Amygdala (tissue), 56 donors: ENCODE data around the gene NACC1.

Experiments used
- DNase-seq, 56 donors: peaks; one replicate each; lab custom pipeline; 2025; lab: John Stamatoyannopoulos, UW

The NACC1 gene

DNA sequence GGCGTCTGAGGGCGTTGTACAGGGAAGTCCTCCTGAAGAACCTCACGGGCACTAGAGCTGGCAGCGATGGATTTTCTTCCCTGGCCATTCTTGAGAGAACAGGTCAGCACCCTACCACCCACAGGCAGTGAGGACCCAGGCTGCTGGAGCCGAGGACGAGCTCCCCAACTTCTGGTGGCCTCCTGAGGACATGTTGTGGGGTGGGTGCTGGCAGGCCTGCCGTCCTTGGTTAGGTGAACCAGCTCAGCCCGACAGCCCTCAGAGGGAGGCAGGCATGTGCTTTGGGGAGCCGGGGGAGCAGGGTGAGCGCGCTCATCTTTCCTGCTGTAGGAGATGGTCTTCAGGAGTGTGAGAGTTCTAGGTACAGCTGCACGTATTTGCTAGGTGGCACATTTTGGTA, 30.8 kb upstream of the NACC1 start:
- DNase-seq: no peak

GRCh38 chr19:13087795-13088537, 30.1 kb upstream of the NACC1 start:
- no peak for DNase-seq

- DNase-seq: no peak
These were observed 28.8 kb upstream of the NACC1 start for GRCh38 chr19:13089139-13089856.

DNA sequence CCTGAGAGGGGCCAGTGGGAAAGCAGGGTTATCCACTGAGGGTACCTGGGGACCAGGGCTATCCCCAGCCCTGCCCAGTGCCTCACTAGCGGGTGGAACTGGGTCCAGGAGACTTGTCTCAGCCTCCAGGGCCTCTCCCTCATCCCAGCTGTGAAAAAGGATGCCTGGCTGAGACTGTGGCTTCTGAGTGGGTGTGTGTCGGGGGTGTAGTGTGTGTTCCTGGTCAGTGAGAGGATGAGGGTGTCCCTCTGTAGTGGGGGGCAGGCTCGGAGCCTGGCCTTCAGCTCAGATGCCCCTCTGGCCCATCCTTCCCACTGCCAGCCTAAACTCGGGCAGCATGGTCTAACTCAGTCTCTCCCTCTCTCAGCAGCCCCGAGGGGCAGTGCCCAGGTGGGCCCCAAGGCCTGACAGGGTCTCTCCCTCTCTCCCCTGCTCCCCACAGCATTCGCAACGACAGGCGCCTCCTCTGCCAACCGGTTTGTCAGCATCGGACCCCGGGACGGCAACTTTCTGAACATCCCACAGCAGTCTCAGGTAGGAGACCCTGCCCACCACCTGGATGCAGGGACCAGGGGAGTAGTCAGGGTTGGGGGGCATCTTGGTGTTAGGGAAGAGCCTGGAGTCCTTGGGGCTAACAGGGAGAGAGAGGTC, 28.1 kb upstream of the NACC1 start:
- DNase-seq: no peak

DNA sequence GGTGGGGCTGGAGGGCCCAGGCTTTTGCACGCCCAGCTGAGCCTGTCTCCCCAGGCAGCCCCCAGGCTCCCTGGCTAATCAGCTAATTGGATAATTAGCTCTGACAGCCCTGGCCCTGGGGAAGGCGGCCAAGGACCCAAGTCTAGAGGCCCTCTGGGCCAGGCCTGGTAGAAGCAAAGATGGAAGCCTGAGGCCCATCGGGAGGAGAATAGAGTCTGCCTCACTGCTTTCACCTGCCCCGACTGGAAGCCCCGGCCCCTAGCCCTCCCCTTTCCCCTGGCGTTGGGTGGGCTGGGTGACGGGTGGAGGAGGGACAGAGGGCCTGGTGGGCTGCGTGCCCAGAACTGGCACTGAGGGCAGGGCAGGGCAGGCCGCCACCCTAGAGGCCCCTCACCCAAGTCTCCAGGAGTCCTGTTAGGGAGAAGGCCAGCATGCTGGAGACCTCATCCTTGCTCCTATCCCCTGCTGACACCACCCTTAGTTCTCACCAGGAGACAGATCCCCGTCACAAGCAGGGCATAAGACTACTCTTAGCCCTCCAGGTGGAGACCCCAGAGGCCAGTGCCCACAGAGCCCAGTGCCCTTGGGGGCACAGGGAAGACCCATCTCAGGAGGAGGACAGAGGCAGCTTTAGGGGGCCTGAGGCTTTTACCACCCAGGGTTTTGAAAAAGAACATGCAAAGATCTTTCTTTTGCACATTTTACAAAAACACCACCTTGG, 27.4 kb upstream of the NACC1 start:
- no peak for DNase-seq

DNA sequence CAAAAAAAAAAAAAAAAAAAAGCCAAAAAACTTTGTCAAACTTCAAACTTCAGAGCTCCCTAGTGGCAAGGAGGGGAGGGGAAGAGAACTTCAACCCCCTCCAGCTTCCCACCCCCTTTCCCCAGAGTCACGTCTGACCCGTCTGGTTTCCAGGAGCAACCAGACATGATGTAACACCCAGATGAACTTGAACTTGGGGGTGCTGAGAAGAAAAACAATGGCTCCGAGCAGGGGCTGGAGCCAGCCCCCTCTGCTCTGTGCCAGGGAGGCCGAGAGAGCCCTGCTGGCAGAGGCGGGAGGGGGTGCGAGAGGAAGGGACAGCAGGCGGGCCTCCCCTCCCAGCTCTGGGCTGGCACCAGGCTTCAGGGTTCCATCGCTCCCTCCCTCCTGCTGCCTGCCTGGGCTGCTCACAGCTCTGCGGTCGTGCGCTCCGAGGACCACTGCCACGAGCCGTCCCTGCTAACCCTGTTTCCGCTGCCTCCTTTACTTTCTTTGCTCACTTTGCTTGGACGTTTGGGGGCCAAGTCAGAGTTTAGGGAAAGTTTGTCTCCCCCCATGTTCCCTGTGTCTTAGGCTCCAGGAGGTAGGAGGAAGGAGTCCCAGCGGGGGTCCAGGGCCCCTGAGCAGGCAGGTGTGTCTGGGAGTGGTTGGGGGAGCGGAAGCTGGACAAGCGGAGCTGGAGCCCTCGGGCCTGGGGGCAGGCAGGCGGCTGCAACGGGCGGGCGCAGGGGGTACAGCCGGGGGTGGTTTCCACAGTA, 26.5 kb upstream of the NACC1 start:
- DNase-seq: peak in 50 of 56 donors; percentile 20 to 89 (median 68)

GRCh38 chr19:13092158-13092543, 25.9 kb upstream of the NACC1 start:
- DNase-seq: no peak

GRCh38 chr19:13092606-13093235, 25.3 kb upstream of the NACC1 start:
- DNase-seq: peak in 1 of 56 donors; percentile 23

DNA sequence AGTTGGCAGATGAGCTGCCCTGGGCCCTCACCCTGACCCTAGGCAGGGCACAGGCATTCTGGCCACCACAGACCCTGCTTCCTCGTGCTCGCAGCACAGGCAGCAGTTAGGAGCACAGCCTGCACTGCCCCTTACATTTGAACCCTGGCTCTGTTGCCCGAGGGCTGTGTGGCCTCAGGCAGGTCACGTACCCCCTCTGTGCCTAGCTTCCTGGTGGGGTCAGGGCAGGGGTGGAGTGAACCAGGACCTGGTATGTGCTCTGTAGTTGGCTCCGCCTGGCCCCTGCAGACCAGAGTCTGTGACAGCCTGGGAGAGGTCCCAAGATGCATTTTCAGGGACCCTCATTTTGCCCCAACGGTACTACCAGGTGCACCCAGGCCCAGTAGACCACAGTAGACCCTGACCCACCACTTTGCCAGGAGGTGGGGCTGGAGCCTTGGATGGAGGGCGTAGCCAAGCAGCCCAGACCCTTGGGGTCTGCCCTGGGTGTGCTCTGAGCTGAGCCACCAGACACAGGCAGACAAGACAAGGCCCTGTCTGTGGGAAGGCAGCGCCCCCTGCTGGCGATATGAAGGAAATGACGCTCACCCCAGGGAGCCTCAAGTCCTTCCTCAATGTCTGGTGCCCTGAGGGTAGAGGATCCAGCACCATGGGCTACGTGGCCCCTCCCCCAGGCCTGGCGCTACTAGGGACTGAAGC, 24.5 kb upstream of the NACC1 start:
- DNase-seq: peak in 54 of 56 donors; percentile 23 to 92 (median 70)

DNA sequence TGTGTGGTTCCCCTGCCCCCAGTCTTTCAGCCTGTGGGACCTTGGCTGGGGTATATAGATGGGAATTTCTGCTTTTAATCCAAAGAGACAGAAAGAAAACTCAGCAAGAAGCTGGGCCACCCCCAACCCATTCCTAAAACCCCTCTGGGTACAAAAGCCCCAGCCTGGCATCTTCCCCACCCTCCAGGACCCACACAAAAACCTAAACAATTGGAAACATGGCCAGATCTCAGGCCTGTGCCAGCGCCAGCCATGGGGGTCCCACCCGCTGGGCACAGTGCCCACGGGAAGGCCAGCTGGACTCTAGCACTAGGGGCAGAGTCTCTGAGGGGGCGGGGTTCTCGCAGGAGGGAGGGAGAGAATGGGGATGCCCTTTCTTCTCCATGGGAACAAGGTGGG, 24.0 kb upstream of the NACC1 start:
- peak in 9 of 56 donors; percentile 43 to 68 (median 52) for DNase-seq

GRCh38 chr19:13094771-13095392, 23.2 kb upstream of the NACC1 start:
- no peak for DNase-seq

DNA sequence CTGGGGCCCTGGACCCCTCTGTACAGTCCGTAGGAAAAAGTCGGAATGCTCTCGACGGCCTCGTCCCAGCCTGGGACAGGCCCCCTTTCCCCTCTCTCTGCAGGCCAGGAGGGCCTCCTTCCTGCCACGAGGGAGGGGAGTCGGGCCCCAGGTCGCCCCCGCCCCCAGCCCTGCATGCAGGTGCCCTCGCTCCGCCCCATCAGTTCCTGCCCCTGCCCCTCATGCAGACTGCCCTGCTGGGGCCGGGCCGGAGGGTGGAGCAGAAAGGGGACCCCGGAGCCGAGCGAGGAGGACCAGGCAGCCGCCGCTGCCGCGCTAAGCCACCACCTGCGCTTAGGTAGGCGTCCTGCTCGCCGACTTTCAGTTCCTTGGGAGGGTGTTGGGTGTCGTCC, 22.7 kb upstream of the NACC1 start:
- DNase-seq: no peak

DNA sequence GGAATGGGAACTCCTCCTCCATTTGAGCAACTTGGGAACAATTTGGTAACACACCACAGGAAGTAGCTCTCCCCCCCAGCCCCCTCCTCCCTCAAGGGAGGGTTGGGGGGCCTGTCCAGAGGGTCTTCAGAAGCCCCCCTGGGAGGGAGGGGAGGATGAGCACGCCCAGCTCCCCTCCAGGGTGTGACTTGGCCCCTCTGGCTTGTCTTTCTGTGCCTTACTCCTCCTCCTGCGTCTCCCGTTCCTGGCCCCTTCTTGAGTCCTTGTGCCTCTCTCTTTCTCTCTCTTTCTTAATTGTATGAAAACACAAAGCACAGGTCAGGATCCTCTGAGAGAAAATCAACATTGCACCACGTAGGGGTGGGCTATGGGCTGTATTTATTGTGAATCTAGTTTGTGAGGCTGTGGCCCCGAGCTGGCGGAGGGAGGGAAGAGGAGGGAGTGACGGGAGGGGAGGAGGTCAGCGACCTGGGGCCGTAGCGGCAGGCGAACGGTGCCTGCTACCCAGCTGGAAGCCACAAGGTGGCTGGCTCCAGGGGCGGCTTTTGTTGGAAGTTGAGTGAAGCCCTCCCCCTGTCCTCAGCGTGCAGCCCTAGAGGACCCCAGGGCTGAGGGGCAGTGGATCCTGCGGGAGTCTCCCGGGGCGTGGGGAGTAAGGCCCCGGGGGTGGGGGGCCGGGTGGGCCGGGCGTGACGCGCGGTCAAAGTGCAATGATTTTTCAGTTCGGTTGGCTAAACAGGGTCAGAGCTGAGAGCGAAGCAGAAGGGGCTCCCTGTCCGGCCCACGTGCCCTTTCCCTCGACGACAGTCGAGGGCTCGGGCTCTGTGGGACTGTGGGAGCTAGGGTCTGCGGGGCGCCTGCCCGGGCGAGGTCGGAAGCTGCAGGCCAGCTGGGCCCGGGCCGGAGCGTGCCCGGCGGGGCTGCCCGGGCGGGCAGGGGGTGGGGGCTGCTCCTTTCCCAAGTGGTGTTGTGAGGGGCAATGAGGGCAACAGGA, 21.8 kb upstream of the NACC1 start:
- DNase-seq: no peak

GRCh38 chr19:13097033-13097462, 21.0 kb upstream of the NACC1 start:
- DNase-seq: no peak

DNA sequence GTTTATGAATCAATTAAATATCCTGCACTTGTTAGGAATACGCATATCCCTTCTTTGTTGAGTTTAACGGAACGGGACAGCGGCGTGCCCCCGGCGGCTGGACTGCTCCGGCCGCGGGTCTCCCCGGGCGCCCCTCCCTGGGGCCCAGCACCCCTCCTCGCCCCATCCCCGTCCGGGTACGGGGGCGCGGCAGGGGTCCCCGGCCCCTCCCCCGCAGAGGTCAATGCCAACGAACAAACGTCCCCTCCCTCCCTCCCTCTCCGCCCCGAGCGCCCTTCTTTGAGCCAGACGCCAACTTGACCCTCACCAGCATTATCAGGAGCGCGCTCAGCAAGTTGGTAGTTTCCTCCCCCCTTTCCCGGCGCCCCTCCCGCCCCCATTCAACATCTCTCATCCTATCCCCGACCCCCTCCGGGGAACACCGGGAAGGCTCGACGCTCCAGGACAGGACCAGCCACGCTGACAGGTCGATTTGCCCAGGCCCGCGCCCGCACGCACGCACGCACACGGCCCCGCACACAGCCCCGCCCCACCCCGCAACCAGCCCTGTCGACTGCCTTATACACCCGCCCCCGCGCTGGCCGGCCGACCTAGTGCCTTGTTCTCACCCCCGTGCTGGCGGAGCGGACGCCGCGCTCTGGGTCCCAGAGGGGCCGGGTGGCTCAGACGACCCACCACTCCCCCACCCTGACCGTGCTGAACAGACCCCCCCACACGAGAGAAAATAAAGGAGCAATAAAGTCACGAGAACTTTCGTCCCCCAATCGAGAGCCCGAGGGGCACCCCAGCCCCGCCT, 20.4 kb upstream of the NACC1 start:
- peak in 3 of 56 donors; percentile 28 to 40 (median 38) for DNase-seq
